Measurements from ENCODE around the gene TMPRSS4. TPM values are rescaled to one million over a fixed set of nuclear protein-coding genes. Genes with fewer than 3 reads are reported as not detected.

TMPRSS4 gene
- total and polyA plus RNA-seq, 7 donors, result 0.12 to 0.47 TPM; not detected in 5

DNA sequence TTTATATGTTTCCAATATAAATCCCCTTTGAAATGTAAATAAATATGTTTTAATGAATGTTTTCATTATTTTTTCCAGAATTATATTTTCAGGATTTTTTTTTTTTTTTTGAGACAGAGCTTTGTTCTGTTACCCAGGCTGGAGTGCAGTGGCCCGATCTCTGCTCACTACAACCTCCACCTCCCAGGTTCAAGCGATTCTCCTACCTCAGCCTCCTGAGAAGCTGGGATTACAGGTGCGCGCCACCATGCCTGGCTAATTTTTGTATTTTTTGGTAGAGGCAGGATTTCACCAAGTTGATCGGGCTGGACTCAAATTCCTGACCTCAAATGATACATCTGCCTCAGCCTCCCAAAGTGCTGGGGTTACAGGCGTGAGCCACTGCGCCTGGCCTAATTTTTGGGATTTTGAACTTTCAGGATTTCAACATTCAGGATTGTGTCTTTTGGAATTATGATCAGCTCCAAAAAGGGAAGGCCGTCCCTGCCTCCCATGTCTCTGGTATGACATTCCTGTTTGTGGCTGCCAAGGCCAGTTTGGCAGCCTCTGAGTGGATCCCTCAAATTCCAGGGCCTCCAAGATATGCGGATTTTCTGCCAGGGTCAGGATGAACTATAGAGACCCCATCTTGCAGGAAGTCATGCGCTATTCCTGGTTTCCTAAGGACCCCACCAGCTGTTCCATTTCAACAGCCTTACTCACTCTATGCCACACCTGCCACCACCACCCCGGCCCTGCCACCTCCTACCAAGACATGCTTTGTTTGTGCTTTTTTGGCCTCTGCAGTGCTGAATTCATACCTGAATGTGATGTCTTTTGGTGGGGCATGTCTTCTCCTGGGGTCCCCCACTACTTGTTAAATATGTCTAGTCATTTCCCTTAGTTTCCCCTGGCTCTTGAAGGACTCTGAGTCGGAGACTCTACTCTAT lies 21.9 kb upstream of the TMPRSS4 start:
- DNase-seq (peak in 1 of 2 donors; percentile 6), ATAC-seq (no peak)
- TF ChIP-seq, protein P1, sequence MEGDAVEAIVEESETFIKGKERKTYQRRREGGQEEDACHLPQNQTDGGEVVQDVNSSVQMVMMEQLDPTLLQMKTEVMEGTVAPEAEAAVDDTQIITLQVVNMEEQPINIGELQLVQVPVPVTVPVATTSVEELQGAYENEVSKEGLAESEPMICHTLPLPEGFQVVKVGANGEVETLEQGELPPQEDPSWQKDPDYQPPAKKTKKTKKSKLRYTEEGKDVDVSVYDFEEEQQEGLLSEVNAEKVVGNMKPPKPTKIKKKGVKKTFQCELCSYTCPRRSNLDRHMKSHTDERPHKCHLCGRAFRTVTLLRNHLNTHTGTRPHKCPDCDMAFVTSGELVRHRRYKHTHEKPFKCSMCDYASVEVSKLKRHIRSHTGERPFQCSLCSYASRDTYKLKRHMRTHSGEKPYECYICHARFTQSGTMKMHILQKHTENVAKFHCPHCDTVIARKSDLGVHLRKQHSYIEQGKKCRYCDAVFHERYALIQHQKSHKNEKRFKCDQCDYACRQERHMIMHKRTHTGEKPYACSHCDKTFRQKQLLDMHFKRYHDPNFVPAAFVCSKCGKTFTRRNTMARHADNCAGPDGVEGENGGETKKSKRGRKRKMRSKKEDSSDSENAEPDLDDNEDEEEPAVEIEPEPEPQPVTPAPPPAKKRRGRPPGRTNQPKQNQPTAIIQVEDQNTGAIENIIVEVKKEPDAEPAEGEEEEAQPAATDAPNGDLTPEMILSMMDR (IDR thresholded peaks at IDR 0.05), result no peak
- Histone ChIP-seq H3K4me3 (no peak overlapping the region), H3K4me1 (no peaks in the 10 kb centered on the region), H3K9me3 (no peaks in the 10 kb centered on the region), H3K27ac (no peak overlapping the region), H3K27me3 (ENCODE audit: insufficient read depth in 3 of 3, low read length in 2 of 3) (no peaks in the 10 kb centered on the region), H3K36me3 (ENCODE audit: insufficient read depth in 1 of 2, low read depth in 1 of 2) (no peaks in the 10 kb centered on the region)
- 70 to 83% (median 74%) methylated on average over 12 of the region's 12 CpGs for WGBS, 3 donors
- intact Hi-C loops (cut with DNase I), result loop anchor here (5.0 kb wide), 3 partner anchors 108 to 248 kb away; no protein-coding TSS in a partner anchor

DNA sequence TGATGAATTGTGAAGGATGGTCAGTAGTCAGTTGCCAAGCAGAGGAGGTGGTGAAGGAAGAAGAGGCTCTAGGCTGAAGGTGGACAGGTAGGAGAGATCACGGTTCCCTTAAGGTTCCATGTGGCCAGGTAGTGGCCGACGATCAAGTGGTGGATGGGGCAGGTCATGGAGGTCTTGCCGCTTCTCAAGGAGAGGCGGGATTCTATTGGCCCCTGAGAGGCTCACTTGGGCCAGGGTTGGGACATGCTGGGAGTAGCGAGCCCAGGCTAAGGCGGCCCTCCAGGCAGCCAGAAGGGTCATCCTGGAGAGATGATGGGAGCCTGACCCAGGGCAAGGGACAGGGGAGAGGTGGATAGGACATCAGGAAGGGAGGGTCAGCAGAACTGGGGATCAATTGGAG lies 20.9 kb upstream of the TMPRSS4 start:
- no peaks in the 10 kb centered on the region for H3K36me3 ChIP-seq (ENCODE audit: insufficient read depth in 1 of 2, low read depth in 1 of 2)
- intact Hi-C loops (cut with DNase I), result no loop called here
- no peaks in the 10 kb centered on the region for H3K27me3 ChIP-seq (ENCODE audit: insufficient read depth in 3 of 3, low read length in 2 of 3)
- H3K4me1 ChIP-seq, result peaks cover 6% of the 10 kb centered on the region
- TF ChIP-seq, protein P1 (IDR thresholded peaks at IDR 0.05), result no peak
- no peak overlapping the region for H3K4me3 ChIP-seq
- ATAC-seq (no peak), DNase-seq (peak in 1 of 2 donors; percentile 36)
- H3K9me3 ChIP-seq, result no peaks in the 10 kb centered on the region
- WGBS, 3 donors, result 93 to 94% (median 93%) methylated on average over 7 of the region's 7 CpGs
- H3K27ac ChIP-seq, result no peak overlapping the region

DNA sequence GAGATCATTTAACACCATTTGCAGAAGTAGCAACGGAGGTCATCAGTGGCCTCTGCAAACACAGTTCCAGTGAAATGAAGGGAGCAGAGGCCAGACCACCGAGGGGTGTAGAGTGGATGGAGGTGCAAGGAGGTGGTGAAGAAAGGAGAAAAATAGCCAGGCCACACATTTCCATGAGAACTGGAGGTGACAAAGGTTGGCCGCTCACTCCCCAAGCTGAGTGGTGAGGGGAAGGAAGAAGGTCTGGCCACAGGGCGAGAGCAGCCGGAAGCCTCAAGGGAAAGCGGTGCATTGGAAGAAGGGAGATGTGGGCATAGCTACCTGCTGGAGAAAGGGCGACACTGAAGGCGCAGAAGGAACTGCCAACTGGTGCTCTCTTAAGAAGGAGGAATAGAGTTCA lies 20.1 kb upstream of the TMPRSS4 start:
- Histone ChIP-seq H3K36me3 (ENCODE audit: insufficient read depth in 1 of 2, low read depth in 1 of 2) (no peaks in the 10 kb centered on the region), H3K9me3 (no peaks in the 10 kb centered on the region), H3K4me1 (peaks cover 14% of the 10 kb centered on the region), H3K27me3 (ENCODE audit: insufficient read depth in 3 of 3, low read length in 2 of 3) (no peaks in the 10 kb centered on the region), H3K4me3 (no peak overlapping the region), H3K27ac (no peak overlapping the region)
- ATAC-seq (no peak), DNase-seq (peak in 1 of 2 donors; percentile 15)
- TF ChIP-seq, protein P1 (IDR thresholded peaks at IDR 0.05), result no peak
- intact Hi-C loops (cut with DNase I), result no loop called here
- WGBS, 3 donors, result 86 to 88% (median 87%) methylated on average over 8 of the region's 8 CpGs

DNA sequence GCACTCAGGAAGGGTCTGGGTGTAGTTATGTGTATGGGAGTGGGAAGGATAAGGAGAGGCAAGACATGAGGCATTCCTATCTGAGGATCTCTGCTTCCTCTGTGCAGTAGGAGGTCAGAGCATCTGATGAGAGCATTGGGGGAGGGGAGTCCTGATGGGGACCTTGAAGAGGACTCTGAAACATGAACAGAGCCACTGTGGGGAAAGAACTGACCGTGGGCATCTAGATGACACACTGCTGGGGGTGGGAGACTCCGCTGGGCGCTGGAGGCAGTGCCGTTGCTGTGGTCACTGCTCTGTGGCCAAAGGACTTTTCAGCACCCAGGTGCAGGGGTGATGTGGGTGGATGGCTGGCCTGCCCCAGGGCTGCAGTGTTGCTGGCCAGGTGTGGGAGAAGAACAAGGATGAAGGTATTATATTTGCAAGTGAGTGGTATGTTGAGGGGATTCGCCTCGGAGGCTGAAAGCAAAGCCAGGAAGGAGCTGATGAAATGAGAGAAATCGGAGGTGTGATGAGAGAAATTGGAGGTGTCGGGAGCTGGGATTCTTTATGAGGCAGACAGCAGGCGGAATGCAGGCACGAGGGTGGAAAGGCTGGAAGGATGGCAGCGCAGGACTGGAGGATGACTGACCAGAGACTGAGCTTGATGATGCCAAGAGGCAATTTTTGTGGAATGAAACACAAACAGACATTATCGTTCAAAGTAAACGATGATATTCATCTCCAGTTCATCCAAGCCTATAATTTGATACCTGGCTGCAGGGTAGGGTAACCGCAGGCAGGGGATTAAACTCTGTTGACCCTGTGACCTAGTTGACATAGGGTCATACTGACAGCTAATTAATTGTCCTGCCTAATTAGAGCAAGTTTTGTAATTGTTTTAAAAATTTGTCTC lies 19.4 kb upstream of the TMPRSS4 start:
- WGBS, 3 donors, result 64 to 70% (median 67%) methylated on average over 14 of the region's 14 CpGs
- TF ChIP-seq, protein P1 (IDR thresholded peaks at IDR 0.05), result no peak
- intact Hi-C loops (cut with DNase I), result no loop called here
- peak in 1 of 2 donors; percentile 34 for DNase-seq
- H3K4me1 ChIP-seq, result peaks cover 15% of the 10 kb centered on the region
- no peaks in the 10 kb centered on the region for H3K9me3 ChIP-seq
- H3K27ac ChIP-seq, result no peak overlapping the region
- H3K4me3 ChIP-seq, result no peak overlapping the region
- no peaks in the 10 kb centered on the region for H3K27me3 ChIP-seq (ENCODE audit: insufficient read depth in 3 of 3, low read length in 2 of 3)
- no peaks in the 10 kb centered on the region for H3K36me3 ChIP-seq (ENCODE audit: insufficient read depth in 1 of 2, low read depth in 1 of 2)
- ATAC-seq, result no peak

All from psoas muscle (tissue), 8 donors.